GM12872 (cell line): Measurements from ENCODE around the gene FAM163A.

Experiments
- TF ChIP-seq, protein P1 (sequence below): IDR thresholded peaks from 3 replicates; pipeline ENCODE4 v1.5.1; 2011; ENCODE audit warnings: low read depth, mild to moderate bottlenecking, low read length, moderate library complexity; ENCODE audit not compliant: insufficient read depth

Gene FAM163A

GRCh38 chr1:179793281-179793680, 50.2 kb downstream of the FAM163A start:
- TF ChIP-seq, protein P1, sequence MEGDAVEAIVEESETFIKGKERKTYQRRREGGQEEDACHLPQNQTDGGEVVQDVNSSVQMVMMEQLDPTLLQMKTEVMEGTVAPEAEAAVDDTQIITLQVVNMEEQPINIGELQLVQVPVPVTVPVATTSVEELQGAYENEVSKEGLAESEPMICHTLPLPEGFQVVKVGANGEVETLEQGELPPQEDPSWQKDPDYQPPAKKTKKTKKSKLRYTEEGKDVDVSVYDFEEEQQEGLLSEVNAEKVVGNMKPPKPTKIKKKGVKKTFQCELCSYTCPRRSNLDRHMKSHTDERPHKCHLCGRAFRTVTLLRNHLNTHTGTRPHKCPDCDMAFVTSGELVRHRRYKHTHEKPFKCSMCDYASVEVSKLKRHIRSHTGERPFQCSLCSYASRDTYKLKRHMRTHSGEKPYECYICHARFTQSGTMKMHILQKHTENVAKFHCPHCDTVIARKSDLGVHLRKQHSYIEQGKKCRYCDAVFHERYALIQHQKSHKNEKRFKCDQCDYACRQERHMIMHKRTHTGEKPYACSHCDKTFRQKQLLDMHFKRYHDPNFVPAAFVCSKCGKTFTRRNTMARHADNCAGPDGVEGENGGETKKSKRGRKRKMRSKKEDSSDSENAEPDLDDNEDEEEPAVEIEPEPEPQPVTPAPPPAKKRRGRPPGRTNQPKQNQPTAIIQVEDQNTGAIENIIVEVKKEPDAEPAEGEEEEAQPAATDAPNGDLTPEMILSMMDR = no peak

DNA sequence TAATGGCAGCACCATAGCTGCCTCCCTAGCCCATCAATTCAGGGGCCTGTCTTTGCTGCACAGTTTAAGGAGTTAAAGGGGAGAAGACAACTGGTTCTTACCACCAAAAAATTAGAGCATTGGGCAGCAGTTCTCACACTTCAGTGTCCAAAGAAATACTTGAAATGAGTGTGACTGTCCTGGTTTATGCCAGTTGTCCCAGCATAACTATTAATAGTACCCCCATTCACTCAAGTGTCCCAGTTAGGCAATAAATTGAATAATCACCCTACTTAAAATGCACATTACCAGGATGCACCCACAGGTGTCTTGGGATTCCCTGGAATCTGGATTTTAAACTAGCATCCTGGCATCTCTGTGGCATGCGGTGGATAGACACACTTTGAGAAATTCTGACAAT, 51.1 kb downstream of the FAM163A start:
- TF ChIP-seq, protein P1 = no peak

DNA sequence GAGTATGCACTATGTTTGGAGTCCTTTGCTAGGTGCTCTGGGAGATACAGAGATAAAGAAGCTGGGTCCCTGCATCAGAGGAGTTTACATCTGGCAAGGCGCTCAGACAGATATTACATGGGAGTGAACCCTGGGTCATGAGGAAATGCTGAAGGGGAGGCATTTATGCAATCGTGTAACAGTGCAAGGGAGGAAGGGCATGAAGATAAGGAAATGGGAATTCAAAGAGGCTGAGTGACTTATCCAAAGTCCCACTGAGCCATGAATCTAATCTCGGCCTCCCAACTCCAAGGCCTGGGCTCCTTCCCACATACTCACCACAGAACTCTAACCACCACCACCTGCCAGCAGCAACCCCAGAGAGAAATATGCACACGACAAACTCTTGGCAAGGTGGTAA, 51.6 kb downstream of the FAM163A start:
- TF ChIP-seq, protein P1 = no peak

- TF ChIP-seq, protein P1 = no peak
Observed at GRCh38 chr1:179798213-179798863, 55.2 kb downstream of the FAM163A start.

- TF ChIP-seq, protein P1 = no peak
Observed at GRCh38 chr1:179798864-179799516, 55.9 kb downstream of the FAM163A start.

GRCh38 chr1:179800481-179800880, 57.4 kb downstream of the FAM163A start:
- TF ChIP-seq, protein P1 = no peak

- TF ChIP-seq, protein P1 = no peak
Observed at GRCh38 chr1:179803104-179803503, 60.0 kb downstream of the FAM163A start.
